Measurements from ENCODE around the gene SMIM38.
"Not testable (repeated sequence)": the region's sequence is repeated elsewhere in the genome, so short reads cannot be mapped to it uniquely, and the experiment has no call there.

The SMIM38 gene

DNA sequence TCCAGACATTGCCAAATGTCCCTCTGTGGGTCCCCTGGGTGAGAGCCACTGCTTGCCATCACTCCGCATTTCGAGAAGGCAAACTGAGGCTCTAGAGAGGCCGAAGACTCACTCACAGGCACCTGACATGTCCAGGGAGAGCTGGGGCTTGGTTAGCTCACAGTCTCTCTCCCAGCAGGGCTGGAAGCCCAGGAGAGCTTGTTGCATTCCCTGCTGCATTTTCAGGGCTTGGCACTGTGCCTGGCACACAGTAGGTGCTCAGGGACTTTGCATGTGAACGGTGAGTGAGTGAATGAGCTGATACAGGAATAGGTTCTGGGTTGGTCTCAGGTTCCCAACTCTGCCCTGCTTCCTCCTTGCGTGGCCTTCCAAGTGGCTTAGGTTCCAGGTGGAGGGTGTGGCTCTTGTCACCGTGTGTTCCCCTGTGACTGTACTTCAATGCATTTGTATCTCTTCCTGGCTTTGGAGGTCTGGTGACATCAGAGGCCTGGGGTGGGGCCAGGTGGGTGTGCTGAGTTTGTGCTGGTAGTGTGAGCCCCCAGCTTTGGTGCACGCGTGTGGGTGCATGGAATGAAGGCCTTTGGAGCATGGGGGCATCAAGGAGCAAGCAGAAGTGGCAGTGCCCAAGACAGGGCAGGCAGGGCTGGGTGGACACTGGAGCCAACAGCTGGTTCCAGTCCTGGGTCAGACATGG, 18.4 kb upstream of the SMIM38 start:
- DNase-seq (ENCODE audit: low read depth in 2 of 3, low spot score in 2 of 3): no peak

DNA sequence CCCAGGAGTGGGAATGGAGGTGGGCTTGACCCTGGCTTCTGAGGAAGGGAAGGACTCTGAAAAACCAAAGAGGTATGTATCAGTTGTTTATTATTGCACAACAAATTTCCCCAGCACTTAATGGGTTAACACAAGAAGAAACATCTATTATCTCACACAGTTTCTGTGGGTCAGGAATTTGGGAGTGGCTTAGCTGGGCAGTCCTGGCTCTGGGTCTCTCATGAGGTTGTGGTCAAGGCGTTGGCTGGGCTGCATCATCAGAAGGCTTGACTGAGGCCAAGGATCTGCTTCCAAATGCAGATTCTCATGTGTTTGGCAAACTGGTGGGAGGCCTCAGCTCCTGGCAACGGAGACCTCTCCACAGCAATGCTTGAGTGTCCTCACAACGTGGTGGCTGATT, 17.5 kb upstream of the SMIM38 start:
- DNase-seq (ENCODE audit: low read depth in 2 of 3, low spot score in 2 of 3): no peak

DNA sequence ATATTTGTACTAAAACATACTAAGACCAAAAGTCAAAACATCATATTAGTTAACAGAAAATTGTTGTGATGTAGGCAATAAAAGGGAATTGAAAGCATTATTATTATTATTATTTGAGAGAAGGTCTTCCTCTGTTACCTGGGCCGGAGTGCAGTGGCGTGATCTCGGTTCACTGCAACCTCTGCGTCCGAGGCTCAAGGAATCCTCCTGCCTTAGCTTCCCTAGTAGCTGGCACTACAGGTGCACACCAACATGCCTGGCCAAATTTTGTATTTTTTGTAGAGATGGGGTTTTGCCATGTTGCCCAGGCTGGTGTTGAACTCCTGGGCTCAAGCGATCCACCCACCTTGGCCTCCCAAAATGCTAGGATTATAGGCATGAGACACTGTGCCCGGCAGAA, 15.6 kb upstream of the SMIM38 start:
- not testable (repeated sequence) for DNase-seq (ENCODE audit: low read depth in 2 of 3, low spot score in 2 of 3)

DNA sequence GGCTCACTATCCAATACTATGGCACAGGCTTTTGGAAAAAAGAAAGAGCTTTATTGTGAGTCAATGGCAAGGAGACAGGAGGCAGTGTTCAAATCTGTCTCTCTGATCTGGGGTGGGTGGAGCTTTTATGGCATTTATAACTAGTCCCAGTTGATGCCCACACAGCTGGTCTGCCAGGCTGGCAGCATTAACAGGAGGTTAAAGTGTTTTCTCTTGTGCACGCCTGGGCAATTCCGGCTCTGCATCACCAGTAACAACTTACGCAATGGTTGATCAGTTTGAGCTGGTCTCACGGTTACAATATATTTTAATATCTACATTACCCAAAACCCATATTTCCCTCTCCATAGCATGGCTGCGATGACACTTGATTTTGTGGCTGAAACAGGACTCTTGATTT, 15.1 kb upstream of the SMIM38 start:
- DNase-seq (ENCODE audit: low read depth in 2 of 3, low spot score in 2 of 3): no peak

DNA sequence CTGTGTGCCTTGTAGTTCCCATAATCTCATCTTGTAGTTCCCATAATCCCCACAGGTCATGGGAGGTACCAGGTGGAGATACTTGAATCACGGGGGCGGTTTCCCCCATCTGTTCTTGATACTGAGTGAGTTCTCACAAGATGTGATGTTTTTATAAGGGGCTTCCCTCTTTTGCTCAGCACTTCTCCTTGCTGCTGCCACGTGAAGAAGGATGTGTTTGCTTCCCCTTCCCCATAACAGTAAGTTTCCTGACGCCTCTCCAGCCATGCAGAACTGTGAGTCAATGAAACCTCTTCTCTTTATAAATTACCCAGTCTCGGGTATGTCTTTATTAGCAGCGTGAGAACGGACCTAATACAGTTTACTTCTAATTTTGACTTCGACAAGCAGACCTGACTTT, 14.0 kb upstream of the SMIM38 start:
- DNase-seq (ENCODE audit: low read depth in 2 of 3, low spot score in 2 of 3): no peak

DNA sequence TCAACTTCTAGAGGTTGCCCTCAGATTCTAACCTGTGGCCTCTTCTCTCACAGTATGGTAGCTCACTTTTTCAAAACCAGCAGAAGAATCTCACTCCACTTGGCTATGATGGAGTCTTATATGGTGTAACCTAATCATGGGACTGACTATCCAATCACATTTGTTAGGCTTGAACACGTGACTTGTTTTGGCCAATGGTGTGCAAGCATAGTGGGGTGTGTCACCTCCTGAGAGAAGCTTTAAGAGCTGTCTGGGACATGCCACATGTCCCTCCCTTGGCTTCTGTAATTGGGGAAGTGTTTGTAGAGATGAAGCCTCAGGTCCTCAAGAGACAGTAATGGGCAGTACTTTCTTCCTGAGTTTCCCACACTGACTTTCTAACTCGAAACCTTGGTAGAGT, 12.8 kb upstream of the SMIM38 start:
- no peak for DNase-seq (ENCODE audit: low read depth in 2 of 3, low spot score in 2 of 3)

DNA sequence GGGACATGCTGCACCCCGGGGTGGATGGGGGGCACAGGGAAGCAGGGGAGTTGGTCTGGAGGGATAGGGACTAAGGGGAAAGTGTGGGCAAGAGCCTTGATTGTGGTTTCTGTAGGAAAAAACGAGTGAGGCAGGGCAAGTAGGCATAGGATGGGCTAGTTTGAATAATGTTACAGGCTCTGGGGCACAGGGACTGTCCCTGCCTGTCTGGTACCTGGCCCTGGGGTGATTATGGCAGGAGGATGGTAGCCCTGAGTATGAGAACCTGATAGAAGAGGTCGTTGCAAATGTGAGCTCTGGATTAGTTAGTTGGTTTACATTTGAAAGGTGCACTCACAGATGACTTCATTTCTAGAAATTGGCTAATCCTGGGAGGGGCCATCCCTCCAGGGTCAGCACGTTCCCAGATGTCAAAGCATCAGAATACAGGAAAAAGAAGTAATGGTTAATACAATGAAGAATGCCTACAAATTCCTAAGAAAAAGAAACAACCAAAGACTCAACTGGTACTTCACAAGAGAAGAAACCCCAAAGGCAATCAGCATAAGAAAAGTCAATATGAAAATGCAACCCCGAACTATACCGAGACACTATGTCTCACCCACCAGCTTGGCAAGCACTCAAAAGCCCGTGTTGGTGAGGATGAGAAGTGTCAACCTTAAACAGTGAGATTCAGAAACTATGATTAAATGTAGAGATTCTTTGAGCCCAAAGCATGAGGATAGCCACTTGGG, 11.3 kb upstream of the SMIM38 start:
- no peak for DNase-seq (ENCODE audit: low read depth in 2 of 3, low spot score in 2 of 3)

DNA sequence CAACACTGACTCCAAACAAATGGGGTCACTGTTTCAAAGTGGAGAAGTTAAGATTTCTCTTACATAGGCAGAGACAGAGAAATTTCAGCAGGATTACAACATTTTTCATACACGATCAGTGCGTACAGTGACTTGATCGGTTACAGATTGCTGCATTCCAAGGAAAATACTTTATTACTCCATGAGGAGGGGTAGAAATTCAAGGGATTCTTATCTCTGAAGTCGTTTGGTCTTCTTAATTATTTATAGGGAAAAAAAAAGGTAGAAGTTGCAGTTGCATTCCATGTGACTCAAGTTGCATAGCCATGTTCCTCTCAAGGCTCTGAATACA, 10.7 kb upstream of the SMIM38 start:
- no peak for DNase-seq (ENCODE audit: low read depth in 2 of 3, low spot score in 2 of 3)

DNA sequence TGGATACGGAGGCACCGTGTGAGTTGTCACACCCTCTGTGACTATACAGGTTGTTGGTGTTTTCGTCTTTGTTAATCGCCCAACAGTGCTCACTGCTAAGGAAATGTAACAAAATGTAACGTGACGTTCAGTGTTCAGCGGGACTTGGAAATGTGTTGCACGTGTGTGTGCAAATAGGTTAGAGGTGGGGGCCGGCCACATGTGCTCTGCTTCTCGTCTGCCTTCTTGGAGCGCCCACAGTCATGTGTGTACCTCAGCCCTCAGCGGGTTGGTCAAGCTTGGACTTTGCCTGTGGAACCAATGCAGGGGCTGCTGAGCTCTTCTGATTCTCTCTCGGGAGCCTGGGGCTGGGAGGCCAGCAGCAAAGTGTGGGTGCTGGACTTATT, 7.4 kb upstream of the SMIM38 start:
- DNase-seq (ENCODE audit: low read depth in 2 of 3, low spot score in 2 of 3): no peak

DNA sequence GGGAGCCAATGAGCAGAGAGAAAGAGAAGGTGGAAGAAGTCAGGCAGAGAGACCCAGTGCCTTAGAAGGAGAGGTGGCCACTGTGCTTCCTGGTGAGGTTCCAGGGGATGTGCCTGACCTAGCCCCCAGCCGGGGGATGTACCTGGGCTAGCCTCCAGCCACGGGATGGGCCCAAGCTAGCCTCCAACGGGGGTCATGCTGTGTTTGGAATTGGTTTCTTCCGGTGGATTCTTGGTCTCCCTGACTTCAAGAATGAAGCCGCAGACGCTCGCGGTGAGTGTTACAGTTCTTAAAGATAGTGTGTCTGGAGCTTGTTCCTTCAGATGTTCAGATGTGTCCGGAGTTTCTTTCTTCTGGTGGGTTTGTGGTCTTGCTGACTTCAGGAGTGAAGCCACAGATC, 6.9 kb upstream of the SMIM38 start:
- no peak for DNase-seq (ENCODE audit: low read depth in 2 of 3, low spot score in 2 of 3)

DNA sequence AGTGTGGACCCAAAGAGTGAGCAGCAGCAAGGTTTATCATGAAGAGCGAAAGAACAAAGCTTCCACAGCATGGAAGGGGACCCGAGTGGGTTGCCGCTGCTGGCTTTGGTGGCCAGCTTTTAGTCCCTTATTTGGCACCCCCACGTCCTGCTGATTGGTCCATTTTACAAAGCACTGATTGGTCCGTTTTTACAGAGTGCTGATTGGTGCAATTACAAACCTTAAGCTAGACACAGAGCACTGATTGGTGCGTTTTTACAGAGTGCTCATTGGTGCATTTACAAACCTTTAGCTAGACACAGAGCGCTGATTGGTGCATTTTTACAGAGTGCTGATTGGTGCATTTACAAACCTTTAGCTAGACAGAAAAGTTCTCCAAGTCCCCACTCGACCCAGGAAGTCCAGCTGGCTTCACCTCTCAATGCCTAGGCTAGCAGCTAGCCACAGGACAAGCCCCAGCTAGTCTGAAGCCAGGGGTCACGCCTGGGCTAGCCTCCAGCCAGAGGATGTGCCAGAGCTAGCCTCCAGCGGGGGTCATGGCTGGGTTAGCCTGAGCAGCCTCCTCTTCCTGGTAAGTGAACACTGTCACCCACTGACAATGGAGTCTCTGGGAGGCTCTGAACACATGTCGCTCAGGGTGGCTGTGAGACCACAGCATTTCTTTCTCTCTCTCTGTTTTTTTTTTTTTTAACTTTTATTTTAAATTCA, 6.2 kb upstream of the SMIM38 start:
- DNase-seq (ENCODE audit: low read depth in 2 of 3, low spot score in 2 of 3): not testable (repeated sequence)

DNA sequence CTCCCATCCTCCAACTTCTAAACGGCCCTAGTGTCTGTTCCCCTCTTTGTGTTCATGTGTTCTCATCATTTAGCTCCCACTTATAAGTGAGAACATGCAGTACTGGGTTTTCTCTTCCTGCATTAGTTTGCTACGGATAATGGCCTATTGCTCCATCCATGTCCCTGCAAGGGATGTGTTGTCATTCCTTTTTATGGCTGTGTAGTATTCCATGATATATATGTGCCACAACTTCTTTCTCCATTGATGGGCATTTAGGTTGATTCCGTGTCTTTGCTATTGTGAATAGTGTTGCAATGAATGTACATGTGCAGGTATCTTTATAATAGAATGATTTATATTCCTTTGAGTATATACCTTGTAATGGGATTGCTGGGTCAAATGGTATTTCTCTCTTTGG, 5.6 kb upstream of the SMIM38 start:
- no peak for DNase-seq (ENCODE audit: low read depth in 2 of 3, low spot score in 2 of 3)

DNA sequence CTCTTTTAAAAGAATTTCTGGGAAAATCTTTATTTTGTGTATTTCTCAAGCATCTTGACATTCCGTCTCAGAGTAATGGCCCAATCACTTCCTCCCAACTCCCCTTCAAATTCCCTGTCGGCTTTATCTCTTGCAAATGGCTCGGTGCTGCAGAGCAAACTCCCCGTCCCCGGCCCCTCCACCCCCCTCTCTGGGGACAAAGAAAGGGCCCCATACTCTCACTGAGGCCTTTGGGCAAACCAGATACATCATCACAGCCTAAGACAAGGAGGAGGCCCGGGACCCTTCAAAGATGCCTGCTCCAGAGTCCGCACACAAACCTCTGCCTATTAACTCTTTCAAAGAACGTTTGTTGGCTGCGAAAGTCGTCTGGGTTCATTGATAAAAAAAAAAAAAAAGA, 3.9 kb upstream of the SMIM38 start:
- DNase-seq (ENCODE audit: low read depth in 2 of 3, low spot score in 2 of 3): no peak

DNA sequence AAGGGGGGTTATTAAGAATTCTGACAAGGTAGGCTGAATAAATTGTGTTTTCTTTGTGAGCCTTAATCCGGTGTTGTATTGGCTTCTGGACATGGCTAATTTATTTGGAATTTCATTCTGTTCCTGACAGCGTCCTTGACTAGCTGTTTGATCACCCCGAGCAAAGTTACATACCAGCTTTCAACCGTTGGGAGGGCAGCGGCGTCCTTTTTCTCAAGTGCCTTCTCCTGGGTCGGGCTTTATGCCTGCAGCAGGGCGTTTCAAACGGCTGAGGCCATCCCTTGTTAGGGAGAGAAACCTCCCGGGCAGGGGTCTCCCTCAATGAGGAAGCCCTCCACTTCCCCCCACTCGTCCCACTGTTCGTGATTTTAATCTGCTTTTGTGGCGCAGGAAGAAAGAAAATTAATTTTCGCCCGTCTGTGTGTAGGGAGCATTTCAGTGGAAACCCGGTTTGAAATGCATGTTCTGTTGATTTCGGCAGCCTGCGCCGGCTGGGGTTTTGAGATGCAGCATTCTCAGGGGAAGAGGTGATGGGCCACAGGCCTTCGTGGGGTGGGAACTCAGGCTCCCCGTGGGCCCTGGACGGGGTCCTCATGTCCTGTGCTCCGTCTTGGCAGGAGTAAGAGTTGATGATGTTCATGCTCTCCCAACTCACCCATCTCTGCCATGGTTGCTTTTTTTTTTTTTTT, 2.9 kb upstream of the SMIM38 start:
- DNase-seq (ENCODE audit: low read depth in 2 of 3, low spot score in 2 of 3): no peak

DNA sequence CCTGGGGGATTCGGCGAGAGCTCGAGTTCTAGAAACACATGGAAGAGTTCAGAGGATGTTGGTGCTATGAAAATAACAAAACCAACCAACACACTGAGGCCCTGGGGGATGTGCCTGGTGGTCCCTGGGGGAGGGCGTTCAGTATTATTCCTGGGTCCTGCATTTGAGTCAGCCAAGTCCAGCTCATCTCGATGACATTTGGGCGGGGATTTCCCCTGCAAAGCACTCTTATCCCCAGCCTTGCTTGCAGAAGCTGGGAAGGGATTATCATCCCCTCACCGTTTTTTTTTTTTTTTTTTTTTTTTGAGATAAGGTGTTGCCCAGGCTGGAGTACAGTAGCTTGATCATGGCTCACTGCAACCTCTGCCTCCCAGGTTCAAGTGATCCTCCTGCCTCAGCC, 2.1 kb upstream of the SMIM38 start:
- no peak for DNase-seq (ENCODE audit: low read depth in 2 of 3, low spot score in 2 of 3)

DNA sequence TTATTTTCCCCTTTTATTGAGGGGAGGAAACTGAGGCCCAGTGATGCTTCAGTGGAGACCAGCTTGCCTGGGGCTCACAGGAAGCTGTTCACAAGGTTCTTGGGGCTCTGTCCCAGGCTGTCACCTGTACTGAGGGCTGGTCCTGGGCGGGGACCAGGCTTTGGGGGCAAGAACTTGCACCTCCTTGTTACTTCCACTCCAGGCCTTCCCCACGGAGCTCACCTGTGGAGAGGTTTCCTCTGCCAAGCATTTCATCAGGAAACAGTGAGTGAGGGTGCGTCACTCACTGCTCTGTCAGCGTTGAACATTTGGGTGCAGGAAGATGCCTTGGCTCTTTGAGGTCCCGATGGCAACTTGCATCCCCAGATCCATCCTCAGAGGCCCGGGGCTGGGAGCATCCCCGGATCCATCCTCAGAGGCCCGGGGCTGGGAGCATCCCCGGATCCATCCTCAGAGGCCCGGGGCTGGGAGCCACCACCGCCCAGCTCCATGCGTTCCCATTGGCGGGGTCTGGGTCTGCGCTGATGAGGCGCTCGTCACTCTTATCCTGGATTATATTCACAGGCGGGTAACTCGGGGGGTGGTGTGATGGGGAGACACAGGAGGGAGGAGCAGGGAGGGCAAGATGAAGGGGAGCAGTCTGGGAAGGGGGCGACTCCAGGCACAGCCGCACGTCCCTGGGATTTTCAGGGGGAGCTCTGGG, 1.4 kb upstream of the SMIM38 start:
- DNase-seq (ENCODE audit: low read depth in 2 of 3, low spot score in 2 of 3): no peak

DNA sequence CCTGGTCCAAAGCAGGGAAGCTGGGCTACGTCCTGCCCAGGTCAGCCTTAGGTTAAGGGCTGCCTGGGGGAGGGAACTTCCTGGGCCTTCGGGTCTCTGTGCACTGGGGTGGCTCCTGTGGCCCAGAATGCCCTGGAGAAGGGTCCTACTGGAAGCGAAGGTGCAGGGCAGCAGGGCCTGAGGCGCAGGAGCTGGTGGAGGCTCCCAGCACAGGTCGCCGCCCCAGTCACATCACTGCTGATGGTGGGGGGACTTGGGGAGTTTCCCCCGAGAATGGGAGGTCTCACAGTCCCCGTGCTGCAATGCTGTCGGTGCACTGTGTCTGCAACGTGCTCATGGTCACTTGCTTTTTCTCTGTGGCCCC, 815 bp upstream of the SMIM38 start:
- no peak for DNase-seq (ENCODE audit: low read depth in 2 of 3, low spot score in 2 of 3)

DNA sequence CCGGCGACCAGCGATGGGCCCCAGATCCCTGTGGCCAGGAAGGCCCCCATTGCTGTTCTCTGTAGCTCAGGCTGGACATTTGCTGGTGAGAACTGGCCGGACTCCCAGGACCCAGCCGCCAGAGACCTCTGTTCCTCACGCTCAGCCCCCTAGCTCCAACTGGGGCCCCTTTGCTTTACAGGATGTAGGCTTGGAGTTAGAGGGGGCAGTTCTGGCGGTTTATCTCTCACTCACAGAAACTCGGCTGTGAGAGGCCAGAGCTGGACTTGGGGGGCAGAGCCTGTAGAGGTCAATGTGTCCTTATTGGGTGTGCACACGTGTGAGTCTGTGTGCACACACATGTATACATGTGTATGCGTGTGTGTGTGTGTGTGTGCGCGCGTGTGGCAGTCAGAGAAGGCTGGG, 502 bp downstream of the SMIM38 start:
- DNase-seq (ENCODE audit: low read depth in 2 of 3, low spot score in 2 of 3): no peak

DNA sequence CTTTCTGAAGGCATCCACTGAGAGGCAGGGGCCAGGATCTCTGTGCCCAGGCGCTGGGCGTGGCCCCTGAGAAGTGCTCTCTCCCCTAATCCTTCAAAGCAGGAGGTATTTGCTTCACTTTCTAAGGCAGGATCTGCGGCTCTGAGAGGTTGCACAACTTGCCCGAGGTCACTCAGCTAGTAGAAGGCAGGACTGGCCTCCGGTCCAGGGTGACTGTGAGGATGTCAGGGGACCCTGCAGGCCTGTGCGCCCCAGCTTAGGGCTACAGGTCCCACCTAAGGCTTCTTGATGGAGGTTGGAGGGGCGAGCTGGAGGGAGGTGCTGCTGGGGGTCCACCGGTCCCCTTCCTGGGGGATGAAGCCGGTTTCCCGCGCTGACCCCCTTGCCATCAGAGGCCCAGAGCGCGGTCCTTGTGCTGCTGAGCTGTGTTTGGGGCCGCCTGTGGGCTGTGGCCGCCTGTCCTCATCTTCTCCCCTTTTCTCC, 979 bp downstream of the SMIM38 start:
- DNase-seq (ENCODE audit: low read depth in 2 of 3, low spot score in 2 of 3): no peak

DNA sequence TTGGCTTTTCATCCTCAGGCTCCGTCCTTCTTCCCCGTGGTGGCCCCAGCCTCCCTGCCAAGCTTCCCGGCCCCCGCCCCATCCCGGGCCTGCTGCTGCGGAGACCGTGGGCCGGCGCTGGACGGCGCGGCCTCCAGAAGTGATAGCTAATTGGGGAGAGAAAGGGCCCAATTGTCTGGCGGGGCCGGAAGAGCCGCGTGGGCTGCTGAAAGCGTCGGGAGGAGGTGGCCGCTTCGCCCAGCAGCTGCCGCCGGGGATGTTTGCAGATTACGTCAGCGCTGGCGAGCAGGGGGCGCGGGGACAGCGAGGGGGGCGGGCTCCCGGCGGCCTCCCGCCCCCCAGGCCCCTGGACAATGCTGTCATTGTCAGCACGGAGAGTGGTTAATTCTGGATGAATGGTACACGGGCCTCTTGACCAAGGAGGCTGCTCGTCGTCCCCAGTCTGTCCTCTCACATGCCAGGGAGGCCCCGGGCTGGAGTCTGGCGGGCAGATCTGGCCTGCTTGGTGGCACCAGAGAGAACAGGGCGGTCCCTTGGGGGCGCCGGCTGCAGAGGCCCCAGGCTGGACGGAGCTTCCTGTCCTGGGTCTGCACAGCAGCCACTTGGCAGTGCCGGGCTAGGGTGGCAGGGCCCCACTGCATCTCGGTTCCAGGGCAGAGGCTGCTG, 1.6 kb downstream of the SMIM38 start:
- DNase-seq (ENCODE audit: low read depth in 2 of 3, low spot score in 2 of 3): no peak

DNA sequence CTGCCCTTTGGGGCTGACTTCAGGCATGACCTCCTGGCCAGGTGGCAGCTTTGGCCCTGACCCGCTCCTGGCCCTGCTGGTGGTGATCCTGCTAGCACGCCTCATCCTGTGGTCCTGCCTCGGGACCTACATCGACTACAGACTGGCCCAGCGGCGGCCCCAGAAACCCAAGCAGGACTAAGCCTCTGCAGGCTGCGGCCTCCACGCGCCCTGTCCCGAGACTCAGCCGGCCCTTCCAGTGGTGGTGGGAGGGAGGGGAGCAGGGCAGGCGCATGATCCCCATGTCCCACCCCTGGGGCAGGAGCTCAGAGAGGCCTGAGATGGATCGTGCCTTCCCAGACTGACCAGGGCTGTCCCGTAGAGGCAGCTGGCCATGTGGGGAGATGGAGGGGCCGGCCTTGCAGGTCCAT, 2.1 kb downstream of the SMIM38 start:
- DNase-seq (ENCODE audit: low read depth in 2 of 3, low spot score in 2 of 3): no peak

All from activated CD8-positive, alpha-beta memory T cell treated with anti-CD3 and anti-CD28 coated beads for 48 hours (primary cell).